H9 (cell line): ENCODE data around the gene DNAJC12. TPM values are rescaled to one million over a fixed set of nuclear protein-coding genes. Genes with fewer than 3 reads are reported as not detected.

Source experiments
- DNase-seq: peaks from one replicate; pipeline ENCODE4 v3.0.0-alpha.2; 2017
- H2AFZ ChIP-seq: one replicate; pipeline ENCODE4 v1.6.1; 2013; ENCODE audit warnings: mild to moderate bottlenecking, low read length, control low read depth, moderate library complexity
- H2AK5ac ChIP-seq: 2 replicates; pipeline ENCODE4 v1.6.1; 2013; ENCODE audit warnings: low read length, control low read depth, mixed read lengths; ENCODE audit not compliant: insufficient read length
- H2BK120ac ChIP-seq: one replicate; pipeline ENCODE4 v1.6.1; 2013; ENCODE audit warnings: low read depth, mild to moderate bottlenecking, low read length, control low read depth, inconsistent platforms; ENCODE audit not compliant: poor library complexity, severe bottlenecking
- H2BK12ac ChIP-seq: 2 replicates; pipeline ENCODE4 v1.6.1; 2013; ENCODE audit warnings: low read length, control low read depth, mixed read lengths, low read depth; ENCODE audit not compliant: insufficient read length
- H2BK15ac ChIP-seq: 2 replicates; pipeline ENCODE4 v1.6.1; 2013; ENCODE audit warnings: low read depth, low read length, control low read depth
- H2BK20ac ChIP-seq: one replicate; pipeline ENCODE4 v1.6.1; 2013; ENCODE audit warnings: low read depth, mild to moderate bottlenecking, low read length, control low read depth, inconsistent platforms; ENCODE audit not compliant: poor library complexity, severe bottlenecking
- H2BK5ac ChIP-seq: 2 replicates; pipeline ENCODE4 v1.6.1; 2013; ENCODE audit warnings: low read length, control low read depth, mixed read lengths; ENCODE audit not compliant: insufficient read length
- H3K14ac ChIP-seq: 2 replicates; pipeline ENCODE4 v1.6.1; 2013; ENCODE audit warnings: low read length, control low read depth; ENCODE audit not compliant: insufficient read depth
- H3K18ac ChIP-seq: 2 replicates; pipeline ENCODE4 v1.6.1; 2013; ENCODE audit warnings: low read depth, mild to moderate bottlenecking, mixed read lengths, low read length, control low read depth; ENCODE audit not compliant: insufficient read length
- H3K23ac ChIP-seq: 2 replicates; pipeline ENCODE4 v1.6.1; 2013; ENCODE audit warnings: low read length, control low read depth, mixed read lengths, low read depth; ENCODE audit not compliant: insufficient read length
- H3K23me2 ChIP-seq: 2 replicates; pipeline ENCODE4 v1.6.1; 2013; ENCODE audit warnings: low read depth, mild to moderate bottlenecking, mixed read lengths, low read length, control low read depth; ENCODE audit not compliant: insufficient read length, poor library complexity, severe bottlenecking
- H3K27ac ChIP-seq: 2 replicates; pipeline ENCODE4 v1.5.1; 2013; ENCODE audit warnings: low read length, control low read depth, mixed read lengths, low read depth; ENCODE audit not compliant: insufficient read length
- H3K27me3 ChIP-seq: 2 replicates; pipeline ENCODE4 v1.6.1; 2013; ENCODE audit warnings: low read length, control low read depth, inconsistent platforms; ENCODE audit not compliant: insufficient read depth
- H3K4ac ChIP-seq: 2 replicates; pipeline ENCODE4 v1.6.1; 2013; ENCODE audit warnings: low read depth, mild to moderate bottlenecking, control low read depth, inconsistent platforms, low read length, moderate library complexity
- H3K4me1 ChIP-seq: 2 replicates; pipeline ENCODE4 v1.6.1; 2013; ENCODE audit warnings: low read length, control low read depth, inconsistent platforms; ENCODE audit not compliant: insufficient read depth
- H3K4me2 ChIP-seq: 2 replicates; pipeline ENCODE4 v1.6.1; 2013; ENCODE audit warnings: low read length, control low read depth, mixed read lengths; ENCODE audit not compliant: insufficient read length, insufficient read depth
- H3K56ac ChIP-seq: 2 replicates; pipeline ENCODE4 v1.6.1; 2013; ENCODE audit warnings: low read depth, mild to moderate bottlenecking, mixed read lengths, low read length, control low read depth; ENCODE audit not compliant: insufficient read length
- H3K79me1 ChIP-seq: 2 replicates; pipeline ENCODE4 v1.6.1; 2013; ENCODE audit warnings: low read depth, mild to moderate bottlenecking, moderate library complexity, low read length, control low read depth, inconsistent platforms; ENCODE audit not compliant: insufficient read depth, poor library complexity, severe bottlenecking
- H3K79me2 ChIP-seq: 2 replicates; pipeline ENCODE4 v1.6.1; 2013; ENCODE audit warnings: low read length, control low read depth, inconsistent platforms; ENCODE audit not compliant: insufficient read depth
- H3K9ac ChIP-seq: 2 replicates; pipeline ENCODE4 v1.6.1; 2013; ENCODE audit warnings: low read length, control low read depth, mixed read lengths; ENCODE audit not compliant: insufficient read length; ENCODE audit errors: extremely low read depth
- H3K9me3 ChIP-seq: one replicate; pipeline ENCODE4 v1.6.1; 2013; ENCODE audit warnings: low read depth, low read length, inconsistent platforms; ENCODE audit not compliant: control insufficient read depth
- H3T11ph ChIP-seq: one replicate; pipeline ENCODE4 v1.6.1; 2013; ENCODE audit warnings: mild to moderate bottlenecking, low read length, control low read depth, inconsistent platforms
- H4K20me1 ChIP-seq: one replicate; pipeline ENCODE4 v1.6.1; 2013; ENCODE audit not compliant: control insufficient read depth, insufficient read length, insufficient read depth
- H4K5ac ChIP-seq: 2 replicates; pipeline ENCODE4 v1.6.1; 2013; ENCODE audit warnings: low read depth, mild to moderate bottlenecking, mixed read lengths, low read length, control low read depth; ENCODE audit not compliant: insufficient read length
- H4K8ac ChIP-seq: replicated peaks from 2 replicates; pipeline ENCODE4 v1.6.1; 2013; ENCODE audit warnings: low read length, control low read depth, mixed read lengths, low read depth; ENCODE audit not compliant: insufficient read length
- H4K91ac ChIP-seq: 2 replicates; pipeline ENCODE4 v1.6.1; 2013; ENCODE audit warnings: low read depth, mild to moderate bottlenecking, moderate library complexity, mixed read lengths, low read length, control low read depth; ENCODE audit not compliant: insufficient read length
- H3K27ac Mint-ChIP-seq, 3 experiments: 2 replicates in 2 of 3; 3 replicates in 1 of 3; pipeline ENCODE4 v1.8.0; 2020 to 2021; ENCODE audit warnings: mixed read lengths in 3 of 3, mild to moderate bottlenecking in 1 of 3, moderate library complexity in 1 of 3
- H3K27me3 Mint-ChIP-seq: 2 replicates; pipeline ENCODE4 v1.8.0; 2021; ENCODE audit warnings: low read depth, mild to moderate bottlenecking, moderate library complexity, mixed read lengths
- H3K36me3 Mint-ChIP-seq, 3 experiments: 2 replicates in 2 of 3; 3 replicates in 1 of 3; pipeline ENCODE4 v1.8.0; 2020 to 2021; ENCODE audit warnings: low read depth in 3 of 3, mixed read lengths in 3 of 3; ENCODE audit not compliant: insufficient read depth in 1 of 3
- H3K4me1 Mint-ChIP-seq, 2 experiments: 2 replicates each; pipeline ENCODE4 v1.8.0; 2020; ENCODE audit warnings: mixed read lengths in 2 of 2
- H3K4me3 Mint-ChIP-seq, 2 experiments: 2 replicates in 1 of 2; 3 replicates in 1 of 2; pipeline ENCODE4 v1.8.0; 2020 to 2021; ENCODE audit warnings: mild to moderate bottlenecking in 2 of 2, mixed read lengths in 2 of 2, moderate library complexity in 1 of 2
- H3K9me3 Mint-ChIP-seq, 2 experiments: 2 replicates in 1 of 2; 3 replicates in 1 of 2; pipeline ENCODE4 v1.8.0; 2020; ENCODE audit warnings: mild to moderate bottlenecking in 2 of 2, mixed read lengths in 2 of 2, moderate library complexity in 1 of 2
- WGBS: extraction: QIAGEN DNeasy Blood & Tissue Kit; methylation state at CpG from one replicate; pipeline ENCODE4 v1.1.7; 2013; ENCODE audit warnings: missing lambda C conversion rate, low lambda C conversion rate, mixed read lengths; ENCODE audit not compliant: insufficient read length; ENCODE audit errors: extremely low coverage; 5-methylcytosine and 5-hydroxymethylcytosine counted together
- total RNA-seq: library from RNA; stranded (reverse); gene quantifications from 2 replicates; pipeline ENCODE4 v1.2.1, GENCODE V29; 2021
- TF ChIP-seq, protein P1 (sequence below): fragments of 200-600 bp; sonication (generic); conservative IDR thresholded peaks from 3 replicates; pipeline ENCODE4 v1.8.0; 2021; ENCODE audit warnings: antibody characterized with exemption, mild to moderate bottlenecking

Gene DNAJC12
- total RNA-seq, 1 experiment from 2014 or later: 0.85 TPM

DNA sequence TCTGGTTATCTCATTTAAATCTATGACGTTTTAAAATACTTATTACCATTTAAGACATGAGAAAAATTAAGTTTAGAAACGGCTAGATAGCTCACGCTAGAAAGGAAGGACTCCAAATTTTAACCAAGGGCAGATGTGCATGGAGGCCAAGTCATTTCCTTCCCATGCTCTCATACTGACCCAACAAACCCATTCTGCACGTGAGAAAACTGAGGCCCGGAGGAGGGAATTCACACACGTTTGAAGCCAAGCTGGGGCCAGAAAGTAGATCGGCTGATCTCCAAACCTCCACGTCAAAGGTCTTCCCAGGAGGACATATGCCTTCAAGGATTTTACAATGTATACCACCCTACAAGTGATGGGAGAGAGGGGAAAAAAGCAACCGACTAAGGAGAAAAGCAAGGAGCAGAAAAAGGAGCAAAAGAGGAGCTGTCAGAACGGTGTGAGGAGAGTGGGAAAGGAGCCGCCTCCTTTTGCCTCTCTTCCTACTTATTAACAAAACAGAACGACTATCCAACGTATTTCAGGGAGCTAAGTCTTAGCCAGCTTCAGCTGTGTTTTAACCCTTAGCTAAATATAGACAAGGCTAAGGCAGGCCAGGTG, 45.8 kb upstream of the DNAJC12 start:
- TF ChIP-seq, protein P1, sequence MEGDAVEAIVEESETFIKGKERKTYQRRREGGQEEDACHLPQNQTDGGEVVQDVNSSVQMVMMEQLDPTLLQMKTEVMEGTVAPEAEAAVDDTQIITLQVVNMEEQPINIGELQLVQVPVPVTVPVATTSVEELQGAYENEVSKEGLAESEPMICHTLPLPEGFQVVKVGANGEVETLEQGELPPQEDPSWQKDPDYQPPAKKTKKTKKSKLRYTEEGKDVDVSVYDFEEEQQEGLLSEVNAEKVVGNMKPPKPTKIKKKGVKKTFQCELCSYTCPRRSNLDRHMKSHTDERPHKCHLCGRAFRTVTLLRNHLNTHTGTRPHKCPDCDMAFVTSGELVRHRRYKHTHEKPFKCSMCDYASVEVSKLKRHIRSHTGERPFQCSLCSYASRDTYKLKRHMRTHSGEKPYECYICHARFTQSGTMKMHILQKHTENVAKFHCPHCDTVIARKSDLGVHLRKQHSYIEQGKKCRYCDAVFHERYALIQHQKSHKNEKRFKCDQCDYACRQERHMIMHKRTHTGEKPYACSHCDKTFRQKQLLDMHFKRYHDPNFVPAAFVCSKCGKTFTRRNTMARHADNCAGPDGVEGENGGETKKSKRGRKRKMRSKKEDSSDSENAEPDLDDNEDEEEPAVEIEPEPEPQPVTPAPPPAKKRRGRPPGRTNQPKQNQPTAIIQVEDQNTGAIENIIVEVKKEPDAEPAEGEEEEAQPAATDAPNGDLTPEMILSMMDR: no peak
- H3K4me2 ChIP-seq: peak overlapping the region; percentile 87
- H3K79me2 ChIP-seq: peaks cover 13% of the 10 kb centered on the region; the same call in 1 of the 2 replicates
- Mint-ChIP-seq H3K9me3 (peaks cover 0 to 2% of the 10 kb centered on the region in 2 experiments; a peak in 1 of 5 replicates), H3K4me1 (peaks cover 17 to 29% of the 10 kb centered on the region in 2 experiments), H3K36me3 (peaks cover 21 to 33% (median 24%) of the 10 kb centered on the region in 3 experiments), H3K4me3 (peak overlapping the region; percentile 85 to 97), H3K27ac (peak overlapping the region; percentile 97 to 98 (median 98)), H3K27me3 (no peaks in the 10 kb centered on the region; the same call in 1 of the 2 replicates)
- peaks cover 8% of the 10 kb centered on the region for H3K23me2 ChIP-seq
- H2BK15ac ChIP-seq: no peak overlapping the region
- no peak overlapping the region for H4K5ac ChIP-seq
- H3K14ac ChIP-seq: 0 out of 2 replicates have a peak overlapping the region, but pooled peaks have one; percentile 42
- no peak overlapping the region for H3K18ac ChIP-seq
- H2BK12ac ChIP-seq: no peak overlapping the region
- H3K4me1 ChIP-seq: no peaks in the 10 kb centered on the region
- H3K4ac ChIP-seq: no peak overlapping the region
- no CpG with 5 or more reads among the region's 13 CpGs for WGBS
- H3K27ac ChIP-seq: peak overlapping the region; percentile 32
- no peaks in the 10 kb centered on the region for H3K27me3 ChIP-seq
- H2BK20ac ChIP-seq: no peak overlapping the region
- no peak overlapping the region for H3K56ac ChIP-seq
- H4K8ac ChIP-seq: no peak overlapping the region
- no peak for DNase-seq
- no peaks in the 10 kb centered on the region for H3K9me3 ChIP-seq
- no peak overlapping the region for H3T11ph ChIP-seq
- no peaks in the 10 kb centered on the region for H4K20me1 ChIP-seq
- H2AFZ ChIP-seq: no peak overlapping the region
- H3K9ac ChIP-seq: peak overlapping the region; percentile 79
- H2AK5ac ChIP-seq: no peak overlapping the region
- H3K79me1 ChIP-seq: peaks cover 3% of the 10 kb centered on the region
- no peak overlapping the region for H4K91ac ChIP-seq
- H2BK120ac ChIP-seq: no peak overlapping the region
- H2BK5ac ChIP-seq: no peak overlapping the region
- H3K23ac ChIP-seq: no peak overlapping the region
